ENCODE results near the gene FAM153A.
"Not testable (repeated sequence)": the region's sequence is repeated elsewhere in the genome, so short reads cannot be mapped to it uniquely, and the experiment has no call there.

DNA sequence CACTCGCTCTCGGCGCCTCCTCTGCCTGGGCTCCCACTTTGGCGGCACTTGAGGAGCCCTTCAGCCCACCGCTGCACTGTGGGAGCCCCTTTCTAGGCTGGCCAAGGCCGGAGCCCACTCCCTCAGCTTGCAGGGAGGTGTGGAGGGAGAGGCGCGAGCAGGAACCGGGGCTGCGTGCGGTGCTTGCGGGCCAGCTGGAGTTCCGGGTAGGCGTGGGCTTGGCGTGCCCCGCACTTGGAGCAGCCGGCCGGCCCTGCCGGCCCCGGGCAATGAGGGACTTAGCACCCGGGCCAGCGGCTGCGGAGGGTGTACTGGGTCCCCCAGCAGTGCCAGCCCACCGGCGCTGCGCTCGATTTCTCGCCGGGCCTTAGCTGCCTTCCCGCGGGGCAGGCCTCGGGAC, 94.6 kb downstream of the FAM153A start:
- TF ChIP-seq, protein P1, sequence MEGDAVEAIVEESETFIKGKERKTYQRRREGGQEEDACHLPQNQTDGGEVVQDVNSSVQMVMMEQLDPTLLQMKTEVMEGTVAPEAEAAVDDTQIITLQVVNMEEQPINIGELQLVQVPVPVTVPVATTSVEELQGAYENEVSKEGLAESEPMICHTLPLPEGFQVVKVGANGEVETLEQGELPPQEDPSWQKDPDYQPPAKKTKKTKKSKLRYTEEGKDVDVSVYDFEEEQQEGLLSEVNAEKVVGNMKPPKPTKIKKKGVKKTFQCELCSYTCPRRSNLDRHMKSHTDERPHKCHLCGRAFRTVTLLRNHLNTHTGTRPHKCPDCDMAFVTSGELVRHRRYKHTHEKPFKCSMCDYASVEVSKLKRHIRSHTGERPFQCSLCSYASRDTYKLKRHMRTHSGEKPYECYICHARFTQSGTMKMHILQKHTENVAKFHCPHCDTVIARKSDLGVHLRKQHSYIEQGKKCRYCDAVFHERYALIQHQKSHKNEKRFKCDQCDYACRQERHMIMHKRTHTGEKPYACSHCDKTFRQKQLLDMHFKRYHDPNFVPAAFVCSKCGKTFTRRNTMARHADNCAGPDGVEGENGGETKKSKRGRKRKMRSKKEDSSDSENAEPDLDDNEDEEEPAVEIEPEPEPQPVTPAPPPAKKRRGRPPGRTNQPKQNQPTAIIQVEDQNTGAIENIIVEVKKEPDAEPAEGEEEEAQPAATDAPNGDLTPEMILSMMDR (IDR thresholded peaks at IDR 0.05) = not testable (repeated sequence)
- TF ChIP-seq POLR2A (IDR thresholded peaks at IDR 0.05) = not testable (repeated sequence)

Data from Peyer's patch (tissue), 4 donors.